ENCODE results near the gene TMEM191B. TPM values are rescaled to one million over a fixed set of nuclear protein-coding genes. Genes with fewer than 3 reads are reported as not detected.
"Not testable (repeated sequence)": the region's sequence is repeated elsewhere in the genome, so short reads cannot be mapped to it uniquely, and the experiment has no call there.

The TMEM191B gene
- polyA plus RNA-seq, 4 donors: 0.81 to 10.9 (median 2.9) TPM

- H3K9me3 ChIP-seq (ENCODE audit: control insufficient read depth in 2 of 2, insufficient read depth in 1 of 2, low read depth in 1 of 2, low read length in 1 of 2); DNase-seq; H3K27me3 ChIP-seq (ENCODE audit: control insufficient read depth in 3 of 3, insufficient read depth in 3 of 3, low read length in 3 of 3); H3K36me3 ChIP-seq (ENCODE audit: control insufficient read depth in 3 of 3, insufficient read depth in 2 of 3, low read depth in 1 of 3, low read length in 3 of 3); H3K4me3 ChIP-seq (ENCODE audit: low read depth in 1 of 3, low read length in 3 of 3); FAIRE-seq; H3K4me1 ChIP-seq (ENCODE audit: control insufficient read depth in 3 of 3, insufficient read depth in 2 of 3, low read depth in 1 of 3, low read length in 2 of 3); H3K27ac ChIP-seq (ENCODE audit: low read depth in 1 of 3, low read length in 2 of 3): not testable (repeated sequence)
- 72 to 81% (median 74%) methylated on average over 2 of the region's 7 CpGs for WGBS, 3 donors
Observed at GRCh38 chr22:18551046-18551445, 23.4 kb downstream of the TMEM191B start.

DNA sequence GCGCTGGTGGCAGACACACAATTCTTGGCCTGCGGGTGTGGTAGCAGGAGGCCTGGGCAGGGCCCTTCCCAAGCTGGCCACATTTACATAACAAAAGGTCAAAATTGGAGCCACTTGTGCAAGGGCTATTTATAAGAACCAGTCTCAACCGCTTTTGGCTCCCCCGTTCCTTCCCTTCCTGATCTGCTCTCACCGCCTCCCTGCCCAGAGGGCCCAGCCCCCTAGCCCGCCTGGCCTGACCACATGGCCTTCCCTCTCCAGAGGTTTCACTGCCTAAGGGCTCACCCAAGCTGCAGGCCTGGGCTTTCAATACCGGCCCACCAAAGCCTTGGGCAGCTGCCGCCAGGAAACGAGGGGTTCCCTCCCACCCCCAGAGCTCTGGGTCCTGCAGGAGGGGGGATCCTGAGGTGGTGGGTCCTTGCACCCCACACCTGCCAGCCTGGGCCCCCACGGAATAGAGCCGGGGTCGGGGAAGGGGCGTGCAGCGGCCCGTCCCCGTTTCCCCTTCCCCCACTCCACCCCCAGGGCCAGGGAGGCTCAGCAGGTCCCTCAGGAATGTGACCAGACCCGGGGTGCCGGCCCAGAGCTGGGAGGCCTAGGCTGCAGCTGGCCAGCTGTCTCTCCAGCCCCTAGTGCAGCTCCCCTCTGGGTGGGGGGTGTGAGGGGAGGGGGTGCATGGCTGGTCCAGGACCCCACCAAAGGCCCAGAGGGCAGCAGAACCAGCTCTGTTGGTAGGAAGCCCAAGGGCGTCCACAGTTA, 25.4 kb downstream of the TMEM191B start:
- not testable (repeated sequence) for H3K27ac ChIP-seq (ENCODE audit: low read depth in 1 of 3, low read length in 2 of 3); H3K4me3 ChIP-seq (ENCODE audit: low read depth in 1 of 3, low read length in 3 of 3); H3K4me1 ChIP-seq (ENCODE audit: control insufficient read depth in 3 of 3, insufficient read depth in 2 of 3, low read depth in 1 of 3, low read length in 2 of 3); DNase-seq; H3K9me3 ChIP-seq (ENCODE audit: control insufficient read depth in 2 of 2, insufficient read depth in 1 of 2, low read depth in 1 of 2, low read length in 1 of 2); H3K36me3 ChIP-seq (ENCODE audit: control insufficient read depth in 3 of 3, insufficient read depth in 2 of 3, low read depth in 1 of 3, low read length in 3 of 3); H3K27me3 ChIP-seq (ENCODE audit: control insufficient read depth in 3 of 3, insufficient read depth in 3 of 3, low read length in 3 of 3); FAIRE-seq
- 93% methylated on average over 2 of the region's 19 CpGs; no CpG with 5 or more reads in 2 of the 3 donors for WGBS, 3 donors

DNA sequence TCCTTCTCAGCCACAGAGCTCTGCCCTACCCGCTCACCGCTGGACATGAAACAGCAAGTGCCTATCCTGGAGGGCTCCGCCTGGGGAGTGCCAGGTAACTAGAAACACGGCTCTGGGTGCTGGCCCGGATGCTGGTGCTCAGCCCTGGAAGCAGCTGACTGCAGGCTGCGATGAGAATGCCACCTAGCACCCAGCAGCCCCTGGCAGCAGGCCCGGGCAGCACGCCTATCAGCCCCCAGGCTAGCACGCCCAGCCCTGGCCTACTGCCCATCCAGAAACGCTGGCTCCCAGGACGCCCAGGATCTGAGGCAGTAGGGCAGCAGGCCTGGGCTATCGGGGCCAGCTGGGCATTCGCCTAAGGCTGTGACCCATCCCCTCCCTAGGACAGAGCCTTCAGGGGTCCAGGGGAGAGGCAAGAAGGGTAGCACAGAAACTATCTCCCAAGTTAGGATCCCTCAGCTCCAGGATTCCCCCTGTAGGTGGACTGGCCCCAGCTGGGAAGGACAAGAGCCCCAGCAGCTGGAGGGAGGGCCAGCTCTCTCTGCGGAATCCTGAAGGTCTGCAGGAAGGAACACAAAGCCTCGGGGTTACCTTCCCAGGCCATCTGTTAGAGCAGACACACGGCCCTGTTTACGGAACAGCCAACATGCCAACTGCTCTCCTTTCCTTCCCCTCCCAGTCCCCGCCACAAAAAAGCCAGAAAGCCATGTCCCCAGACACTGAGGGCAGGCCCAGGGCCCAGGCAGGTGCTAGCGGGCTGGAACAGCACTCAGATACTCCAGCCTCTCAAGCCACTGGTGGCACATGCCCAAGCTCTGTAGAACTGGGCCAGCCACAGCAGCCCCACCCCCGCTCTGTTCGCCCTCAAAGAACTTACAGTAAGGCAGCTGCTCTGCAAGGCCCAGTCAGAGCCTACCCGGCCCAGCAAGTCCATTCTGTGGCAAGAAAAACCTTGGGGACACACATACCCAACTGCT, 27.0 kb downstream of the TMEM191B start:
- not testable (repeated sequence) for FAIRE-seq, DNase-seq

DNA sequence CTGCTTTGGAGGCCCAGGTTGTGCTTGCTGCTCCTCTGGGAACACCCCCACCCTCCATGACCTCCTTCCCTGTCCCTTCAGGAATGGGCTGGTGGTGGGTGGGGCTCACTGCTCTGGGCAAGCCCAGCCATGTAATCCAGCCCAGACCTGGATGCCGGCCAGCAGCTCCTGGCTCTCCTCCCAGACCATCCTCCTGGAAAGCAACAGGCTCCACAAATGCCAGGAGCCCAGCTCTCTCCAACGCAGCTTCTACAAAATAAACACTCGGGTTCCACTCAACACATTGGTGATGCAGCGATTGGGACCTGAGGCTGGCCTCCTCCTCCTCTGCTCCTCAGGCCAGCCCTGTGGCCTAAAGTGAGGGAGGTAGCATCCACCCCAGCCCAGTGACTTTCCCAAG, 30.9 kb downstream of the TMEM191B start:
- DNase-seq; H3K27me3 ChIP-seq (ENCODE audit: control insufficient read depth in 3 of 3, insufficient read depth in 3 of 3, low read length in 3 of 3); FAIRE-seq; H3K4me3 ChIP-seq (ENCODE audit: low read depth in 1 of 3, low read length in 3 of 3); H3K27ac ChIP-seq (ENCODE audit: low read depth in 1 of 3, low read length in 2 of 3); H3K36me3 ChIP-seq (ENCODE audit: control insufficient read depth in 3 of 3, insufficient read depth in 2 of 3, low read depth in 1 of 3, low read length in 3 of 3); H3K9me3 ChIP-seq (ENCODE audit: control insufficient read depth in 2 of 2, insufficient read depth in 1 of 2, low read depth in 1 of 2, low read length in 1 of 2); H3K4me1 ChIP-seq (ENCODE audit: control insufficient read depth in 3 of 3, insufficient read depth in 2 of 3, low read depth in 1 of 3, low read length in 2 of 3): not testable (repeated sequence)
- WGBS, 3 donors: no CpG with 5 or more reads among the region's 4 CpGs

More for the DNA sequence above, 27.0 kb downstream of the TMEM191B start:
- H3K4me1 ChIP-seq (ENCODE audit: control insufficient read depth in 3 of 3, insufficient read depth in 2 of 3, low read depth in 1 of 3, low read length in 2 of 3); H3K9me3 ChIP-seq (ENCODE audit: control insufficient read depth in 2 of 2, insufficient read depth in 1 of 2, low read depth in 1 of 2, low read length in 1 of 2); H3K27me3 ChIP-seq (ENCODE audit: control insufficient read depth in 3 of 3, insufficient read depth in 3 of 3, low read length in 3 of 3); H3K27ac ChIP-seq (ENCODE audit: low read depth in 1 of 3, low read length in 2 of 3); H3K4me3 ChIP-seq (ENCODE audit: low read depth in 1 of 3, low read length in 3 of 3); H3K36me3 ChIP-seq (ENCODE audit: control insufficient read depth in 3 of 3, insufficient read depth in 2 of 3, low read depth in 1 of 3, low read length in 3 of 3): not testable (repeated sequence)
- WGBS, 3 donors: no CpG with 5 or more reads among the region's 22 CpGs

DNA sequence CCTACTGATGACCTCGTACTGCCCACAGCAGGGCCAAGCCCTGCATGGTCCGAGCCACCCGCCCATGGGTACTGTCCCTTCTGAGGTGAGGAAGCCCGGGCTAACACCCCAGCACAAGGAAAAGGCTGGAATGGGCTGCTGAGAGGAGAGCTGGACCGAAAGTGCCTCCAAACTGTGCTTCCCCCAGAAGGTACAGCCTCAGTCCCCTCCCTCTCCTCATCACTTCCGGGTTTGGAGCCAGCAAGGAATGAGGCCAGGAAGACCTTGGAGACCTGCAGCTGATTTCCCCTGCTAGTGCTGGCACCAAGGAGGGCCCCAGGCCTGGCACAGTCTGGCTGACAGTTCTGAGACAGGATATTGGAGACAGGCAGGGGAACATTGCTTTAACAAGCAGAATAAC, 31.3 kb downstream of the TMEM191B start:
- H3K9me3 ChIP-seq (ENCODE audit: control insufficient read depth in 2 of 2, insufficient read depth in 1 of 2, low read depth in 1 of 2, low read length in 1 of 2); H3K4me3 ChIP-seq (ENCODE audit: low read depth in 1 of 3, low read length in 3 of 3); FAIRE-seq; DNase-seq; H3K27me3 ChIP-seq (ENCODE audit: control insufficient read depth in 3 of 3, insufficient read depth in 3 of 3, low read length in 3 of 3); H3K27ac ChIP-seq (ENCODE audit: low read depth in 1 of 3, low read length in 2 of 3); H3K4me1 ChIP-seq (ENCODE audit: control insufficient read depth in 3 of 3, insufficient read depth in 2 of 3, low read depth in 1 of 3, low read length in 2 of 3); H3K36me3 ChIP-seq (ENCODE audit: control insufficient read depth in 3 of 3, insufficient read depth in 2 of 3, low read depth in 1 of 3, low read length in 3 of 3): not testable (repeated sequence)
- no CpG with 5 or more reads among the region's 6 CpGs for WGBS, 3 donors

- H3K27ac ChIP-seq (ENCODE audit: low read depth in 1 of 3, low read length in 2 of 3); H3K9me3 ChIP-seq (ENCODE audit: control insufficient read depth in 2 of 2, insufficient read depth in 1 of 2, low read depth in 1 of 2, low read length in 1 of 2); DNase-seq; H3K27me3 ChIP-seq (ENCODE audit: control insufficient read depth in 3 of 3, insufficient read depth in 3 of 3, low read length in 3 of 3); H3K4me1 ChIP-seq (ENCODE audit: control insufficient read depth in 3 of 3, insufficient read depth in 2 of 3, low read depth in 1 of 3, low read length in 2 of 3); H3K4me3 ChIP-seq (ENCODE audit: low read depth in 1 of 3, low read length in 3 of 3); FAIRE-seq; H3K36me3 ChIP-seq (ENCODE audit: control insufficient read depth in 3 of 3, insufficient read depth in 2 of 3, low read depth in 1 of 3, low read length in 3 of 3): not testable (repeated sequence)
- no CpG with 5 or more reads among the region's 16 CpGs for WGBS, 3 donors
Observed at GRCh38 chr22:18560099-18560974, 32.7 kb downstream of the TMEM191B start.

DNA sequence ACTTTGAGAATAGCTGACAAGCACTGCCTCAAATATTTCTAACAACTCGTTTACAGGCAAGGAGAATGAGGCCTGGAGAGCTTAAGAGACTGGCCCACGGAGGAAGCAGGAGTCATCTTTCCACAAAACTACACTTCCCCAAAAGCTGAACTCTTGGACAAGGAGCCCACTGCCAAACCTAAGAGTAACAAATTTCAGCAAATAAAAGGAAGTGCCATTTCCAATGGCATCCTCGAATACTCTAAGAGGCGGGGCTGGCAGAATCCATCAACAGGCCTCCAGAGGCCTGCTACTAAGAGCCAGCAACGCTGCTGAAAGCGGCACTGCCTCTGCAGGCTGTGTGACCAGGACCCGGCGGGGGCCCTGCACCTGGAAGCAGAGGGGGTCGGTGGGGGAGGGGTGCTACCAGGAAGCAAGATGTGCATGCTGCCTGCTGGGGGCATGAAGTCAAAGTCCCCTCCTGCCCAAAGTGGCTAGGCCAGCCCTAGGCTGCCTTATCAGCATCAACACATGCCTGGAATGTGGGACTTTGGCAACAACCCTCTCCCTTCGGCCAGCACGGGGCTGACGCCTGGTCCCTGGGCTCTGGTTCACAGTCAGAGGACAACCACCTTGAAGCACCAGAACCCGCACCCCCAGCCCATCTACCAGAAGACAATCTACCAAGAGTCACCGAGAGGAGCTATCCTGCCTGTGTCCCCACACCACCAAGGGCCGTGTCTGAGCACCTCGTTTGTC, 43.1 kb downstream of the TMEM191B start:
- FAIRE-seq: not testable (repeated sequence)
- 50 to 60% methylated on average over 1 to 2 of the region's 16 CpGs; no CpG with 5 or more reads in 1 of the 3 donors for WGBS, 3 donors

More for the DNA sequence above, 43.1 kb downstream of the TMEM191B start:
- H3K4me1 ChIP-seq (ENCODE audit: control insufficient read depth in 3 of 3, insufficient read depth in 2 of 3, low read depth in 1 of 3, low read length in 2 of 3); H3K27me3 ChIP-seq (ENCODE audit: control insufficient read depth in 3 of 3, insufficient read depth in 3 of 3, low read length in 3 of 3); H3K9me3 ChIP-seq (ENCODE audit: control insufficient read depth in 2 of 2, insufficient read depth in 1 of 2, low read depth in 1 of 2, low read length in 1 of 2); H3K4me3 ChIP-seq (ENCODE audit: low read depth in 1 of 3, low read length in 3 of 3); DNase-seq; H3K36me3 ChIP-seq (ENCODE audit: control insufficient read depth in 3 of 3, insufficient read depth in 2 of 3, low read depth in 1 of 3, low read length in 3 of 3): not testable (repeated sequence)
- H3K27ac ChIP-seq (ENCODE audit: low read depth in 1 of 3, low read length in 2 of 3): peak overlapping the region in 1 of 3 donors; percentile 33
